GM23248 (cell line): ENCODE measurements around the gene PLEKHH3. TPM values are rescaled to one million over a fixed set of nuclear protein-coding genes. Genes with fewer than 3 reads are reported as not detected.
A peak's percentile ranks its signal among the peaks of the same experiment; 100 is the strongest.
"Not testable (repeated sequence)": the region's sequence is repeated elsewhere in the genome, so short reads cannot be mapped to it uniquely, and the experiment has no call there.

ENCODE experiments used
- DNase-seq: peaks from one replicate; pipeline ENCODE4 v3.0.0-alpha.2; 2015
- H2AFZ ChIP-seq: fragments of 200-600 bp; sonication (generic); 2 replicates; pipeline ENCODE4 v1.6.1; 2016; ENCODE audit warnings: antibody characterized with exemption
- H3F3A ChIP-seq: fragments of 200-600 bp; sonication (generic); 2 replicates; pipeline ENCODE4 v1.6.1; 2016; ENCODE audit warnings: mild to moderate bottlenecking, antibody characterized with exemption, mixed run types; ENCODE audit not compliant: insufficient read depth
- H3K27ac ChIP-seq: fragments of 200-600 bp; sonication (generic); 2 replicates; pipeline ENCODE4 v1.5.1; 2016; ENCODE audit warnings: mild to moderate bottlenecking
- H3K27me3 ChIP-seq: fragments of 200-600 bp; sonication (generic); replicated peaks from 2 replicates; pipeline ENCODE4 v1.6.1; 2016; ENCODE audit warnings: mild to moderate bottlenecking; ENCODE audit not compliant: insufficient read depth
- H3K36me3 ChIP-seq: fragments of 200-600 bp; sonication (generic); 2 replicates; pipeline ENCODE4 v1.6.1; 2016; ENCODE audit warnings: low read depth, mild to moderate bottlenecking
- H3K4me1 ChIP-seq: fragments of 200-600 bp; sonication (generic); 2 replicates; pipeline ENCODE4 v1.6.1; 2016; ENCODE audit warnings: mild to moderate bottlenecking; ENCODE audit not compliant: insufficient read depth
- H3K4me2 ChIP-seq: fragments of 200-600 bp; sonication (generic); one replicate; pipeline ENCODE4 v1.6.1; 2016; ENCODE audit warnings: mild to moderate bottlenecking; ENCODE audit not compliant: unreplicated experiment
- H3K4me3 ChIP-seq: fragments of 200-600 bp; sonication (generic); 2 replicates; pipeline ENCODE4 v1.5.1; 2016; ENCODE audit warnings: mild to moderate bottlenecking
- H3K79me2 ChIP-seq: fragments of 200-600 bp; sonication (generic); 2 replicates; pipeline ENCODE4 v1.6.1; 2016; ENCODE audit warnings: mild to moderate bottlenecking; ENCODE audit not compliant: insufficient read depth
- H3K9ac ChIP-seq: fragments of 200-600 bp; sonication (generic); 2 replicates; pipeline ENCODE4 v1.6.1; 2016; ENCODE audit warnings: mild to moderate bottlenecking
- H3K9me2 ChIP-seq: fragments of 200-600 bp; sonication (generic); 2 replicates; pipeline ENCODE4 v1.6.1; 2016; ENCODE audit warnings: mixed run types, mild to moderate bottlenecking, moderate library complexity; ENCODE audit not compliant: insufficient read depth
- H3K9me3 ChIP-seq: fragments of 200-600 bp; sonication (generic); one replicate; pipeline ENCODE4 v1.6.1; 2017; ENCODE audit warnings: low read depth
- H4K20me1 ChIP-seq: fragments of 200-600 bp; sonication (generic); 2 replicates; pipeline ENCODE4 v1.6.0; 2016; ENCODE audit not compliant: insufficient read depth
- EZH2 ChIP-seq: fragments of 200-600 bp; sonication (generic); IDR thresholded peaks from 2 replicates; pipeline ENCODE4 v1.6.1; 2018; ENCODE audit warnings: antibody characterized with exemption, mild to moderate bottlenecking; ENCODE audit not compliant: insufficient read depth, poor library complexity, severe bottlenecking
- EZH2phosphoT487 ChIP-seq: fragments of 200-600 bp; sonication (generic); IDR thresholded peaks from 2 replicates; pipeline ENCODE4 v1.6.1; 2018; ENCODE audit warnings: antibody characterized with exemption, moderate library complexity, mild to moderate bottlenecking, low read depth; ENCODE audit not compliant: insufficient read depth
- WGBS, 2 experiments: methylation state at CpG; one replicate each; pipeline ENCODE4 v1.1.6; 2015 to 2017; ENCODE audit warnings: low lambda C conversion rate in 2 of 2, low coverage in 1 of 2; ENCODE audit errors: missing lambda C conversion rate in 2 of 2; 5-methylcytosine and 5-hydroxymethylcytosine counted together
- in situ Hi-C: fragments of 300-500 bp; cut with MboI; formaldehyde crosslinking; loops from 2 replicates; pipeline ENCODE4 v1.15.0; 2020
- polyA plus RNA-seq: library from polyadenylated mRNA; unstranded; fragments of >200 nt; fragmentation: Nextera tagmentation; extraction: Ambion mirVana; gene quantifications from 2 replicates; pipeline ENCODE4 v1.2.1, GENCODE V29; 2016
- total RNA-seq: library from RNA; depleted of rRNA; stranded (reverse); fragments of >200 nt; shearing (Covaris generic); gene quantifications from 2 replicates; pipeline ENCODE4 v1.2.3, GENCODE V29; 2014

PLEKHH3 gene
- total and polyA plus RNA-seq, 2 experiments from 2014 or later: 6.4 to 19.0 TPM

GRCh38 chr17:42670789-42671657 lies 5.8 kb downstream of the PLEKHH3 start:
- no peak for DNase-seq
- H3K79me2 ChIP-seq: peaks cover 23% of the 10 kb centered on the region
- peaks cover 32% of the 10 kb centered on the region for H3F3A ChIP-seq
- no peak overlapping the region for H3K27ac ChIP-seq
- peaks cover 5% of the 10 kb centered on the region; the same call in 1 of the 2 replicates for H3K36me3 ChIP-seq
- no peak for TF ChIP-seq EZH2phosphoT487
- no peak for TF ChIP-seq EZH2
- no peak overlapping the region for H3K4me2 ChIP-seq
- H3K27me3 ChIP-seq: no peaks in the 10 kb centered on the region
- no peak overlapping the region for H3K4me3 ChIP-seq
- H3K9ac ChIP-seq: no peak overlapping the region
- no peaks in the 10 kb centered on the region for H3K9me2 ChIP-seq
- WGBS, 2 experiments: 91 to 92% methylated on average over 49 to 50 of the region's 50 CpGs
- in situ Hi-C loops: no loop called here
- H3K9me3 ChIP-seq: no peaks in the 10 kb centered on the region
- peaks cover 34% of the 10 kb centered on the region for H3K4me1 ChIP-seq
- no peak overlapping the region for H2AFZ ChIP-seq
- no peaks in the 10 kb centered on the region for H4K20me1 ChIP-seq

DNA sequence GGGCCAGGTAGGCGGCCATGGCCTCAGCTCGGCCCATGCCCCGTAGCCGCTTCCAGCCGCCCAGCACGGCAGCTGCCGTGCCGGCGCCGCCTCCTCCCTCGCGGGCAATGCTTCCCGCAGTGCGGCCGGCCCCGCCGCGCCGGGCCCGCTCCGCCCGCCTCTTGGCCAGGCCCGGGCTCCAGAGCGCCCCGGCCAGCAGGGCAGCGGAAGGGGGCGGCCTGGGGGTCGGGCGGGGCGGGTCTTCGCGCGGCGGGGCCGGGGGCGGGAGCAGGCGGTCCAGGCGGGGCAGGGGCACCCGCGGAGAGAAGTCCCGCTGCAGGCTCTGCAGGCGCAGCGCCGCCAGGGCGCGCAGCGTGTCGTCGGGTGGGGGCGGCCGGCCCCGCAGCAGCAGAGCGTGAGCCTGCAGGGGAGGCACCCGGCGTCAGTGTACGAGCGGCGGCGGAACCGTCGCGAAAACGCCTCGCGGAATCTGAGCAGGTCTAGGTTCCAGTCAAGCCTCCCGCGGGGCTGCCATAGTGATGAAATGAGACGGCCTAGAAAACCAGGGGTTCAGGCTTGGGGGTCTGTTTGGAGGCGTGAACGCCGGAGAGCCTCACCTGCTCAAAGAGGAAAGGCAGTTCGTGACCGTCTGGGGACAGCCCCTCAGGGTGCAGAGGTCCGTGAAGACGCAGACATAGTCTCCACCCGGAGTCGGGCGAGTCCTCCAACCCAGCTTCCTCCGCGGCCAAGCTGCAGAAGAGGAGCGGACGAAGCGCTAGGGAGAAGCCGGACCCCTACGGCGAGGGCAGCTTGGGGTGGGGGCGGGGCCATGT lies 6.6 kb downstream of the PLEKHH3 start:
- TF ChIP-seq EZH2 (no peak), EZH2phosphoT487 (no peak)

DNA sequence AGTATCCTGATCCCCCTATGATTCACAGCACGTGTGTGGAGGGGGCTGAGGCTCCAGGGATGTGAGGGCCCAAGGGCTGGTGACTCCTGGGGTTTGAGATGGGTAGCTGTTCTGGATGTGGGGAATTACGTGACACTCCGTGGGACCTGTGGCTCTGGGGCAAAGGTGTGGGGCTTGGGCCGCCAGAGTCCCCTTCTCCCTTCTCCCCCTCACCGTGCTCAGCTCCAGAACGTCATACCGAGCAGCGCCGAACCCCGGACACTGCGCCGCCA lies 7.2 kb downstream of the PLEKHH3 start:
- H2AFZ ChIP-seq: no peak overlapping the region
- H3K27ac ChIP-seq: no peak overlapping the region
- H3K27me3 ChIP-seq: no peaks in the 10 kb centered on the region
- H3F3A ChIP-seq: peaks cover 32% of the 10 kb centered on the region
- 91 to 93% methylated on average over 7 to 12 of the region's 12 CpGs for WGBS, 2 experiments
- no peak overlapping the region for H3K9ac ChIP-seq
- H3K9me2 ChIP-seq: no peaks in the 10 kb centered on the region
- H3K9me3 ChIP-seq: no peaks in the 10 kb centered on the region
- H3K4me3 ChIP-seq: no peak overlapping the region
- DNase-seq: no peak
- in situ Hi-C loops: no loop called here
- peaks cover 29% of the 10 kb centered on the region for H3K4me1 ChIP-seq
- H3K4me2 ChIP-seq: no peak overlapping the region
- TF ChIP-seq EZH2phosphoT487 (no peak), EZH2 (no peak)
- H3K79me2 ChIP-seq: peaks cover 11% of the 10 kb centered on the region
- H4K20me1 ChIP-seq: no peaks in the 10 kb centered on the region
- H3K36me3 ChIP-seq: peaks cover 5% of the 10 kb centered on the region; the same call in 1 of the 2 replicates

More for the DNA sequence above, 6.6 kb downstream of the PLEKHH3 start:
- no peaks in the 10 kb centered on the region for H4K20me1 ChIP-seq
- H3K27ac ChIP-seq: no peak overlapping the region
- H3K27me3 ChIP-seq: no peaks in the 10 kb centered on the region
- peaks cover 34% of the 10 kb centered on the region for H3K4me1 ChIP-seq
- no peak overlapping the region for H2AFZ ChIP-seq
- H3K79me2 ChIP-seq: peaks cover 15% of the 10 kb centered on the region
- H3F3A ChIP-seq: peaks cover 32% of the 10 kb centered on the region
- no peaks in the 10 kb centered on the region for H3K9me3 ChIP-seq
- no peak overlapping the region for H3K4me2 ChIP-seq
- in situ Hi-C loops: no loop called here
- H3K9me2 ChIP-seq: no peaks in the 10 kb centered on the region
- 88 to 92% methylated on average over 52 to 84 of the region's 87 CpGs for WGBS, 2 experiments
- no peak overlapping the region for H3K4me3 ChIP-seq
- no peak for DNase-seq
- H3K9ac ChIP-seq: no peak overlapping the region
- H3K36me3 ChIP-seq: peaks cover 5% of the 10 kb centered on the region; the same call in 1 of the 2 replicates

DNA sequence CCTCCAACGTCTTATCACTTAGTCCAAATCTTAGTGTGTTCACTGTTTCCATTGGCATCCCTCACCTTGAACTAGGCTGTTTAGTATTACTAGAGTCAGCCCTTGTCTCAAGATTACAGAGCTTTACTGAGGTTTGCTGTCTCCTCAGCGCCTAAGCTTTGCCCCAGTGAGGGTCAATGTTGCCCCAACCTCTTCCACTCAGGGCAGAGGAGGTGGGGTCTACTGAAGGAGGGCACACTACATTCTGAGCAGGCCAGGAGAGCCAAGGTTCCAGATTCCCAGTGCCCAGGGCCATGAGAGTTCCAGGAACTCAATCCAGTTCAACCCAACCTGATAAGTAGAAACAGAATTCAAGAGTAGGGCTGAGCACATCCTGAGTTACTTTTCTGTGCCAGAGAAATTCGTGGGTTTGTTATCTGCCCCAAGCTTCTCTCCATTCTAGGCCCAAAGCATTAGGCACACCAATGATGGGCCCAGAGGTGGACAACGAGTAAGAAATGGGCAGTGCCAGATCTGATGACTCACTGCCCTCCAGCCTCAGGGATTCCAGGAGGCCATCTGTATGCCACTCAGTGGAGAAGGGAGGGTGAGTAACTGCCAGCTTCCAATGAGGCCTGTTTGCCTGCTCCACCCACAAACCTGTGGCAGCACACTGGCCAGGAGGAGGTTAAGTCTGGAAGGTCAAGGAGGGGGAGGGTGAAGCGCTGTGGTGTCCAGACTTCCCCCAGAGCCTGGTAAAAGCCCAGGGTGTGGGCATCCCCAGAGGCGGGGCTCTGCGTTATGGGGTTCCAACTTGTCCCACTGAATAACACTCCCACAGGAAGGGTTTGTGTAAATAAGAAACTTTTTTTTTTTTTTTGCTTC lies 9.5 kb downstream of the PLEKHH3 start:
- Histone ChIP-seq H4K20me1 (no peaks in the 10 kb centered on the region), H3K9me2 (no peaks in the 10 kb centered on the region), H3K4me2 (peak overlapping the region; percentile 16), H3K9me3 (no peaks in the 10 kb centered on the region), H3K36me3 (peaks cover 5% of the 10 kb centered on the region; the same call in 1 of the 2 replicates), H2AFZ (no peak overlapping the region), H3K4me1 (peaks cover 19% of the 10 kb centered on the region), H3K27ac (peak overlapping the region; percentile 51), H3K4me3 (no peak overlapping the region), H3K9ac (peak overlapping the region; percentile 4; the same call in 1 of the 2 replicates), H3K27me3 (no peaks in the 10 kb centered on the region), H3F3A (peaks cover 32% of the 10 kb centered on the region), H3K79me2 (peaks cover 6% of the 10 kb centered on the region)
- peak; percentile 93 for DNase-seq
- WGBS, 2 experiments: 30 to 36% methylated on average over 7 of the region's 7 CpGs
- TF ChIP-seq EZH2phosphoT487 (no peak), EZH2 (no peak)
- in situ Hi-C loops: no loop called here

GRCh38 chr17:42666126-42666525 lies 10.7 kb downstream of the PLEKHH3 start:
- H3K27ac ChIP-seq, H3K27me3 ChIP-seq, in situ Hi-C loops, H4K20me1 ChIP-seq, H3K9me2 ChIP-seq, H2AFZ ChIP-seq, H3K4me3 ChIP-seq, H3K9me3 ChIP-seq, DNase-seq, H3K9ac ChIP-seq, H3K4me2 ChIP-seq: not testable (repeated sequence)
- 89 to 91% methylated on average over 11 to 13 of the region's 16 CpGs for WGBS, 2 experiments
- Histone ChIP-seq H3F3A (peaks cover 33% of the 10 kb centered on the region), H3K36me3 (peaks cover 13% of the 10 kb centered on the region), H3K79me2 (peaks cover 18% of the 10 kb centered on the region), H3K4me1 (peaks cover 22% of the 10 kb centered on the region)
